Calu3 (cell line): ENCODE data around the gene MCM9. TPM values are rescaled to one million over a fixed set of nuclear protein-coding genes. Genes with fewer than 3 reads are reported as not detected.

Experiments used
- BruUV-seq: library from RNA; stranded (reverse); fragments of 400-500 nt; replicated peaks from 2 replicates; lab custom pipeline; 2021; lab: Mats Ljungman, UMichigan
- CTCF ChIA-PET: fragments of 300-600 bp; sonication (Branson Sonifier 250); formaldehyde crosslinking; loops from one replicate; lab custom pipeline; 2022; ENCODE audit warnings: antibody characterized with exemption; lab: Charles Lee
- DNase-seq: peaks from one replicate; pipeline ENCODE4 v3.0.0; 2022
- H3K27ac Mint-ChIP-seq: one replicate; pipeline ENCODE4 v1.8.0; 2022; ENCODE audit warnings: mixed read lengths; ENCODE audit not compliant: unreplicated experiment
- H3K27me3 Mint-ChIP-seq: one replicate; pipeline ENCODE4 v1.8.0; 2022; ENCODE audit warnings: mixed read lengths; ENCODE audit not compliant: unreplicated experiment
- H3K36me3 Mint-ChIP-seq: one replicate; pipeline ENCODE4 v1.8.0; 2022; ENCODE audit warnings: mild to moderate bottlenecking, moderate library complexity, mixed read lengths; ENCODE audit not compliant: insufficient read depth, unreplicated experiment
- H3K4me1 Mint-ChIP-seq: one replicate; pipeline ENCODE4 v1.8.0; 2022; ENCODE audit warnings: mild to moderate bottlenecking, low read depth, mixed read lengths; ENCODE audit not compliant: unreplicated experiment
- H3K4me3 Mint-ChIP-seq: one replicate; pipeline ENCODE4 v1.8.0; 2022; ENCODE audit warnings: mild to moderate bottlenecking, low read depth, moderate library complexity, mixed read lengths; ENCODE audit not compliant: unreplicated experiment
- H3K9me3 Mint-ChIP-seq: one replicate; pipeline ENCODE4 v1.8.0; 2022; ENCODE audit warnings: low read depth, mixed read lengths; ENCODE audit not compliant: unreplicated experiment
- intact Hi-C: fragments of 100-400 bp; cut with micrococcal nuclease; formaldehyde crosslinking; loops from one replicate; pipeline ENCODE4 v1.10.0; 2022; ENCODE audit not compliant: unreplicated experiment
- total RNA-seq: library from RNA; stranded (reverse); gene quantifications from 2 replicates; pipeline ENCODE4 v1.2.3, GENCODE V29; 2022
- TF ChIP-seq, protein P1 (sequence below): fragments of 200-600 bp; IDR thresholded peaks from one replicate; pipeline ENCODE4 v1.8.0; 2022; ENCODE audit warnings: antibody characterized with exemption; ENCODE audit not compliant: unreplicated experiment

The MCM9 gene
- total RNA-seq, 1 experiment from 2014 or later = 24.6 TPM

DNA sequence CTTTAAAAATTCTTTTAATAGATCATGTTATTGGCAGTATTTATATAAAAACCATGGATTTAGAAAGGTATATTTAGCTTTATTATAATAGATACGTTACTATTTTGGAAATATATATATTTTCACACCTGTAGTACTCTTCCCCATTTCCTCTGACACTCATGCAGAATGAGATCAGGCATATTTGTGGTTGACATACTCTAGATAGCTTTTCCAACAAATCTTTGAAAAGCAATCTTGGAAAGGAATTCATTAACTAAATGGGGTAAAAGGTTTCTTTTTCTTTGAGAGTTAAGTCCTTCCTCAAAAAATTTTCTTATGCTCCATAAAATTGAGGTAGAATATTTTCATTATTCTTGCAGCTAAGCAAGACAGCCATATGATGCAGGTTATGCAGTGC is 26.5 kb downstream of the MCM9 start:
- TF ChIP-seq, protein P1, sequence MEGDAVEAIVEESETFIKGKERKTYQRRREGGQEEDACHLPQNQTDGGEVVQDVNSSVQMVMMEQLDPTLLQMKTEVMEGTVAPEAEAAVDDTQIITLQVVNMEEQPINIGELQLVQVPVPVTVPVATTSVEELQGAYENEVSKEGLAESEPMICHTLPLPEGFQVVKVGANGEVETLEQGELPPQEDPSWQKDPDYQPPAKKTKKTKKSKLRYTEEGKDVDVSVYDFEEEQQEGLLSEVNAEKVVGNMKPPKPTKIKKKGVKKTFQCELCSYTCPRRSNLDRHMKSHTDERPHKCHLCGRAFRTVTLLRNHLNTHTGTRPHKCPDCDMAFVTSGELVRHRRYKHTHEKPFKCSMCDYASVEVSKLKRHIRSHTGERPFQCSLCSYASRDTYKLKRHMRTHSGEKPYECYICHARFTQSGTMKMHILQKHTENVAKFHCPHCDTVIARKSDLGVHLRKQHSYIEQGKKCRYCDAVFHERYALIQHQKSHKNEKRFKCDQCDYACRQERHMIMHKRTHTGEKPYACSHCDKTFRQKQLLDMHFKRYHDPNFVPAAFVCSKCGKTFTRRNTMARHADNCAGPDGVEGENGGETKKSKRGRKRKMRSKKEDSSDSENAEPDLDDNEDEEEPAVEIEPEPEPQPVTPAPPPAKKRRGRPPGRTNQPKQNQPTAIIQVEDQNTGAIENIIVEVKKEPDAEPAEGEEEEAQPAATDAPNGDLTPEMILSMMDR = no peak
- intact Hi-C loops = no loop called here
- Mint-ChIP-seq H3K27me3 (no peaks in the 10 kb centered on the region), H3K4me3 (no peak overlapping the region), H3K27ac (no peak overlapping the region), H3K4me1 (no peaks in the 10 kb centered on the region), H3K36me3 (peaks cover 13% of the 10 kb centered on the region), H3K9me3 (no peaks in the 10 kb centered on the region)
- CTCF ChIA-PET = no interaction called here
- DNase-seq = no peak
- no TSS peak for BruUV-seq

DNA sequence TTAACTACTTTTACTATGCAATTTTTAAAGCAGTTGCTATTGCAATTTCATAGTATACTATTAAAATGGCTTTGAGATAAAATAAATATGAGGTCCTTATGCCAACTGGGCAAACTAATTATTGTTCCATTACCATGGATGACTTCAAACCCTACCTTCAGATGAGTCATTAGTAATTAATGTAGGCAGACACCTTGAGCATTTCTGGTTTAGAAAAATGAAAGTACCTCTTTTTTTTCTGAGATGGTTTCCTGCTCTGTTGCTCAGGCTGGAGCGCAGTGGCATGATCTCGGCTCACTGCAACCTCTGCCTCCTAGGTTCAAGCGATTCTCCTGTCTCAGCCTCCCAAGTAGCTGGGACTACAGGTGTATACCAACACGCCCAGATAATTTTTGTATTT is 29.1 kb downstream of the MCM9 start:
- H3K27me3 Mint-ChIP-seq = no peaks in the 10 kb centered on the region
- H3K36me3 Mint-ChIP-seq = peaks cover 6% of the 10 kb centered on the region
- TF ChIP-seq, protein P1 = no peak
- H3K27ac Mint-ChIP-seq = no peak overlapping the region
- no peak for DNase-seq
- no peaks in the 10 kb centered on the region for H3K9me3 Mint-ChIP-seq
- no peak overlapping the region for H3K4me3 Mint-ChIP-seq
- H3K4me1 Mint-ChIP-seq = no peaks in the 10 kb centered on the region
- no TSS peak for BruUV-seq
- CTCF ChIA-PET = no interaction called here
- intact Hi-C loops = no loop called here

DNA sequence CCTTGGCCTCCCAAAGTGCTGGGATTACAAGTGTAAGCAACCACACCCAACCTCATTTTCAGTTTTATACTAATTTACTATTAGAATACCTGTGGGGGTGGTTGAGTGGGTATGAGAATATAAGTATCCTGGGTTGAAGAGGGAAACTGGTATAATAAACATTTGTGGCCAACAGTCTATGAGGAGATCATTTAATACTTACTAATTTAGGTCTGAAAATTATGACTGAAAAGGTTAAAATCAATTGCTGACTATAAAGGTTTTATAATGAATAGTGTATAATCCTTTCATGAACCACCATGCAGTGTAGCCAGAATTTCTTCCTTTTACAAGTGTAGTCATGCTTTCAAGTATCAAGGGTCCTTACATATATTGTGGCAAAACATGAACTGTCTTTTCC is 29.9 kb downstream of the MCM9 start:
- no peak for DNase-seq
- CTCF ChIA-PET = no interaction called here
- no peaks in the 10 kb centered on the region for H3K36me3 Mint-ChIP-seq
- intact Hi-C loops = no loop called here
- BruUV-seq = no TSS peak
- H3K27ac Mint-ChIP-seq = no peak overlapping the region
- H3K27me3 Mint-ChIP-seq = no peaks in the 10 kb centered on the region
- TF ChIP-seq, protein P1 = no peak
- H3K4me3 Mint-ChIP-seq = no peak overlapping the region
- no peaks in the 10 kb centered on the region for H3K9me3 Mint-ChIP-seq
- H3K4me1 Mint-ChIP-seq = no peaks in the 10 kb centered on the region

DNA sequence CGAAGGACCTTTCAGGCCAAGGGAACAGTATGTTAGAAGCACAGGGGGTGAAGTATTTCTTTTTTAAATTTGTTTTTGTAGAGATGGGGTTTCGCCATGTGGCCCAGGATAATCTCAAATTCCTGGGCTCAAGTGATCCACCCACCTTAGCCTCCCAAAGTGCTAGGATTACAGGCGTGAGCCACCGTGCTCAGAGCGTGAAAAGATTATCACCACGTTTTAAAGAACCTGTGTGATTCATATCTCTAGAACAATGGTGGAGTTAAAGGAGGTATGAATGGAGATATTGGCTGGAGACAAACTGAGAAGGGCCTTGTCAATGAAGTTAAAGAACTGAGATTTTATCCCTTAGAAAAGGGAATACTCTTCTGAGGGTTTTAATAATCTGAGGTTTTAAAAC is 31.3 kb downstream of the MCM9 start:
- H3K4me1 Mint-ChIP-seq = peaks cover 4% of the 10 kb centered on the region
- no peak overlapping the region for H3K27ac Mint-ChIP-seq
- no peaks in the 10 kb centered on the region for H3K9me3 Mint-ChIP-seq
- no peak for DNase-seq
- CTCF ChIA-PET = no interaction called here
- no TSS peak for BruUV-seq
- intact Hi-C loops = no loop called here
- peaks cover 5% of the 10 kb centered on the region for H3K36me3 Mint-ChIP-seq
- TF ChIP-seq, protein P1 = no peak
- H3K27me3 Mint-ChIP-seq = no peaks in the 10 kb centered on the region
- H3K4me3 Mint-ChIP-seq = no peak overlapping the region

DNA sequence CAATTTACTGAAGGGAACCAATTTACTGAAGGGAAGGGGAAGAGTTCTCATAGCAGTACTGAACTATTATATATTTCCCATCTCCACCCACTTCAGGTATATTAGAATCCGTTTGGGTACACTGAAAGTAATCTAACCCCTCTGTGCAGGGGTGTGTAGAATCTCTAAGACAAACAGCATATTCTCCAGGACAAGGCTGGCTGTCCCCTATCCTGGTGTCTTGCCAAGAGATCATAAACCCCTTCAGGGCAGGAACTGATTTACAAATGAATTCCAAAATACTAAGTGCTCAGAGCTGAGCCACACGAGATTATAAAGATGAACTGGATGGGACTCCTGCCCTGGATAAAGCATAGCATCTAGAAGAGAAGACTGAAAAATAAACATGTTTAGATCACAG is 31.8 kb downstream of the MCM9 start:
- peaks cover 7% of the 10 kb centered on the region for H3K36me3 Mint-ChIP-seq
- H3K27me3 Mint-ChIP-seq = no peaks in the 10 kb centered on the region
- no TSS peak for BruUV-seq
- H3K27ac Mint-ChIP-seq = no peak overlapping the region
- TF ChIP-seq, protein P1 = no peak
- peaks cover 7% of the 10 kb centered on the region for H3K4me1 Mint-ChIP-seq
- CTCF ChIA-PET = no interaction called here
- no peaks in the 10 kb centered on the region for H3K9me3 Mint-ChIP-seq
- H3K4me3 Mint-ChIP-seq = no peak overlapping the region
- intact Hi-C loops = no loop called here
- DNase-seq = no peak
